MG63 (cell line): ENCODE results near the gene MAD1L1. TPM values are rescaled to one million over a fixed set of nuclear protein-coding genes. Genes with fewer than 3 reads are reported as not detected.

Source experiments
- DNase-seq: peaks from one replicate; pipeline ENCODE4 v3.0.0-alpha.2; 2020
- H3K27me3 ChIP-seq: fragments of 250-450 bp; sonication (Bioruptor Pico); 2 replicates; pipeline ENCODE4 v1.5.1; 2020; ENCODE audit warnings: mild to moderate bottlenecking, moderate library complexity
- H3K36me3 ChIP-seq: fragments of 250-450 bp; sonication (Bioruptor Pico); 2 replicates; pipeline ENCODE4 v1.5.1; 2020; ENCODE audit warnings: mild to moderate bottlenecking, moderate library complexity
- H3K4me3 ChIP-seq: fragments of 250-450 bp; sonication (Bioruptor Pico); 2 replicates; pipeline ENCODE4 v1.5.1; 2020; ENCODE audit warnings: mild to moderate bottlenecking, moderate library complexity
- H3K9me3 ChIP-seq: fragments of 250-450 bp; sonication (Bioruptor Pico); 2 replicates; pipeline ENCODE4 v1.5.1; 2020; ENCODE audit warnings: mild to moderate bottlenecking, moderate library complexity
- total RNA-seq: library from RNA; depleted of rRNA; stranded (reverse); fragments of >200 nt; shearing (Covaris generic); gene quantifications from 2 replicates; pipeline ENCODE4 v1.2.3, GENCODE V29; 2014; ENCODE audit warnings: low replicate concordance

Gene MAD1L1
- total RNA-seq, 1 experiment from 2014 or later, result 65.1 TPM

DNA sequence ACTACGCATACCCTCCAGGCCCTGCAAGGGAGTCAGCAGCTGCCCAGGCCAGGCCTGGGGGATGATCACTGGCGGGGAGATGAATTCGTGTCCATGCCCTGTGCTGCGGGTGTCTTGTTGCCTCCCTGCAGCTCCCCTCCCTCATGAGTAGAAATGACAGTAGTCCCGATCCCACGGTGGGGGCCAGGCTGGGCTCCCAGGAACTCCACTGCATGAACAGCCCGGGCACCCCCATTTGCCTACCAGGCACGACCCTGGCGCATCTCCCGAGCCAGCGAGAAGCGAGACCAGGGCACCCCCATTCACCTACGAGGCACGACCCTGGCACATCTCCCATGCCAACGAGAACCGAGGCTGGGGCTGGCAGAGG, 316.2 kb downstream of the MAD1L1 start:
- Histone ChIP-seq H3K9me3 (no peaks in the 10 kb centered on the region), H3K4me3 (no peak overlapping the region), H3K27me3 (no peaks in the 10 kb centered on the region), H3K36me3 (no peaks in the 10 kb centered on the region)
- DNase-seq, result no peak

- Histone ChIP-seq H3K9me3 (no peaks in the 10 kb centered on the region), H3K4me3 (no peak overlapping the region), H3K36me3 (no peaks in the 10 kb centered on the region), H3K27me3 (no peaks in the 10 kb centered on the region)
- DNase-seq, result no peak
Measured at GRCh38 chr7:1915956-1916600, 316.7 kb downstream of the MAD1L1 start.

DNA sequence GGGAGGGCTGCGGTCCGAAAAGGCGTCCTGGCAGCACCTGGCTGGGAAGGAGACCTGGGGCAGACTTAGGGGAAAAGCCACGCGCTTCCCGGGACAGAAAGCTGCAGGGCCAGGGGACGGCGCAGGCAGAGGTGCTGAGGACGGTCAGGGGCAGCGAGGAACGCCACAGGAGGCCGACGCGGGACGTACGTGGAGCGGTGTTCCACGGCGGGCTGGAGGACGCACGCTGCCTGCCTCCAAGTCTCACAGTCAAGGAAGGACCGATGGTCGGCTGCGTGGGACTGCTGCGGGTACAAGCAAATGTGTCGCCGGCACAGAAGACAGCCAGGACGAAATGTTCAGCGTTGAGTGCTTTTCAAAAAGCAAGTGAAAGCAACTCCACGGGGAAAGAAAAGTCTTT, 317.4 kb downstream of the MAD1L1 start:
- no peaks in the 10 kb centered on the region for H3K36me3 ChIP-seq
- no peaks in the 10 kb centered on the region for H3K27me3 ChIP-seq
- no peaks in the 10 kb centered on the region for H3K9me3 ChIP-seq
- H3K4me3 ChIP-seq, result no peak overlapping the region
- DNase-seq, result no peak

GRCh38 chr7:1914743-1915142, 318.0 kb downstream of the MAD1L1 start:
- DNase-seq, result no peak
- no peaks in the 10 kb centered on the region for H3K27me3 ChIP-seq
- no peak overlapping the region for H3K4me3 ChIP-seq
- no peaks in the 10 kb centered on the region for H3K36me3 ChIP-seq
- H3K9me3 ChIP-seq, result no peaks in the 10 kb centered on the region

- H3K36me3 ChIP-seq, result no peaks in the 10 kb centered on the region
- no peak for DNase-seq
- H3K4me3 ChIP-seq, result no peak overlapping the region
- H3K27me3 ChIP-seq, result no peaks in the 10 kb centered on the region
- H3K9me3 ChIP-seq, result no peaks in the 10 kb centered on the region
Measured at GRCh38 chr7:1914321-1914720, 318.4 kb downstream of the MAD1L1 start.

DNA sequence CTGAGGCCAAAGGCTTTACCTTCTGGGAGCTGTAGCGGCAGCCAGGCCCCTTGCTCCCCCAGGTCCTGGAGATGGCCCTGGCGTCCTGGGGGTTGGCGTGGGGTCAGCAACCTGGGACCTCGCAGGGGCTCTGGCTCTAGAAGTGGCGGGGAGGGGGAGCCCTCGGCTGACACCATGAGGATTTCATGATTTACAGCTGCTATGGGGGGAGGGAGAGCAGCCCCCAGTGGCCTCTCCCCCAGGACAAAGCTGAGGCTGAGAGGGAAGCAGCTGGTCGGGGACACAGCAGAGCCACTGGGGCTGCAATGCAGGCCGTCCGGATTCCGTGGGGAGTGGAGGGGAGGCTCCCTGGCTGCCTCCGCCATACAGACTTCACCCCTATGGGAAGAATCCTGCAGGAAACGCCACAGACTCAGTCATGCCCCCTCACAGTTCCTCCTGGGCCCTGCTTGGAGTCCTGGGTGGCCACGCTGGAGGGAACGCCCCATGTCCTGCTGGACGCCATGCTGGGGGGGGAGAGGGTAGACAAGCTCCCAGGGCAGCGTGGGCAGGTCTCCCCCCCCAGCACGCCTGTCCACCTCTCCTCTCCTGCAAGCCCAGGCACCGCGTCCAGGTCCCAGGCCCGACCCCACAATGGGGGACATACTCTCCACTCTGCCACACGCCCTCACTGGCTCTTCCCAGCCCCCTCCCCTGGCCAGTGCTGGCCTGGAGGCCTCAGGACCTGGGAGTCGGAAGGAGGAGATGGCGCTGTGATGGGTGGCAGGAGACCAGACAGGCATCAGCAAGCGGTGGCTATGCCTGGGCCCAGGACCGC, 319.1 kb downstream of the MAD1L1 start:
- DNase-seq, result no peak
- no peaks in the 10 kb centered on the region for H3K36me3 ChIP-seq
- H3K4me3 ChIP-seq, result no peak overlapping the region
- no peaks in the 10 kb centered on the region for H3K9me3 ChIP-seq
- H3K27me3 ChIP-seq, result no peaks in the 10 kb centered on the region

DNA sequence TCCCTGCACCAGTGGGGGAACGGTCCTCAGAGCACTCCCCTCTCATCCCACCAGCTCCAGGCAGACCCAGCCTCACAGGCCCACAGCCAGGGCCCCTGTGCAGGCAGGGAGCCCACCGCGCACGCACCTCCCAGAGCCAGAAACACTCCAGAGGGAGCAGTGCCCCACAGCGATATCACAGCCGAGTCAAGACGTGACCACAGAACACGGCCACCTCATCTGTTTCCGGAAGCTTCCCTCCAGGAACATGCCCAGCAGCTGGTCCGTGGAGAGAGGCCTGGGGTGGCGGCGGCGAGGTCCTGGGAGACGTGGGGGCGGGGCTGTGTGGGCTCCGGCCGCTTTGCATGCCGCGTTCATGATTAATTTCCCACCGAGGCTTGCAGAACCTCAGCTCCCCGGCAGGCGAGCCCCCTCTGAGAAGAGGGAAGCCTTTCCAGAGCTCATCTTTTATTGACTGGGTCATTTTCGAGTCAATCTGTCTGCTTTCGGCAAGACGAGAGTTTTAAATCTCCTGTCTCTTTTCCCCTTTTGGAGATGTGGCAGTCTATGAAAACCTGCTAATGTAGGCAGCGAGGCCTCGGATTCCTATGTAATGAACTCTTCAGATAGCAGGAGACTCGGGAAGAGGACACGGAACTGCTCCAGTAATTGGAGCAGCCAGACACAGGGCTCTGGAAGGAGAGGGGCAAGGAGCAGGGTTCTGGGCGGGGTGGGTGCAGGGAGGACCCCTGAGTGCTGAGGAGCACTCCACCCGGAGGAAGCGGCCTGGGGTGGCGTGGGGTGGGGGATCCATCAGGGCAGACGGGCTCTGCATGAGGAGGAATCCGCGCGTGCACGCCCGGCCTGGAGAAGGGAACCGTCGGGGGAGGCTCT, 319.9 kb downstream of the MAD1L1 start:
- Histone ChIP-seq H3K27me3 (no peaks in the 10 kb centered on the region), H3K36me3 (no peaks in the 10 kb centered on the region), H3K9me3 (no peaks in the 10 kb centered on the region), H3K4me3 (no peak overlapping the region)
- peak; percentile 23 for DNase-seq

DNA sequence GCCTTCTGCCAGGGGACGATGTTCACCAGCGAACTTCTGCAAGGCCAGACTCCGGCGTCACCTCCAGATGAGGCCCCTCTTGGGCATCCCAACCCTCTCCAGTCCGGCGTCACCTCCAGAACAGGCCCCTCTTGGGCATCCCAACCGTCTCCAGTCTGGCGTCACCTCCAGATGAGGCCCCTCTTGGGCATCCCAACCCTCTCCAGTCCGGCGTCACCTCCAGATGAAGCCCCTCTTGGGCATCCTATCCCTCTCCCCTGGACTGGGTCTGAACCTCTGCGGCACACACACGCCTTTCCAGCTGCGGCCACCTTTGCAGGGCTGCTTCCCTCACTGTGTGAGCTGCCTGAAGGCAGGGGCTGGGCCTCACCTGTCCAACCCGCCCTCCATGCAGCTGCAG, 321.2 kb downstream of the MAD1L1 start:
- no peaks in the 10 kb centered on the region for H3K9me3 ChIP-seq
- no peak overlapping the region for H3K4me3 ChIP-seq
- no peaks in the 10 kb centered on the region for H3K27me3 ChIP-seq
- DNase-seq, result no peak
- H3K36me3 ChIP-seq, result no peaks in the 10 kb centered on the region

GRCh38 chr7:1910827-1911226, 321.9 kb downstream of the MAD1L1 start:
- Histone ChIP-seq H3K27me3 (no peaks in the 10 kb centered on the region), H3K9me3 (no peaks in the 10 kb centered on the region), H3K36me3 (no peaks in the 10 kb centered on the region), H3K4me3 (no peak overlapping the region)
- DNase-seq, result no peak

DNA sequence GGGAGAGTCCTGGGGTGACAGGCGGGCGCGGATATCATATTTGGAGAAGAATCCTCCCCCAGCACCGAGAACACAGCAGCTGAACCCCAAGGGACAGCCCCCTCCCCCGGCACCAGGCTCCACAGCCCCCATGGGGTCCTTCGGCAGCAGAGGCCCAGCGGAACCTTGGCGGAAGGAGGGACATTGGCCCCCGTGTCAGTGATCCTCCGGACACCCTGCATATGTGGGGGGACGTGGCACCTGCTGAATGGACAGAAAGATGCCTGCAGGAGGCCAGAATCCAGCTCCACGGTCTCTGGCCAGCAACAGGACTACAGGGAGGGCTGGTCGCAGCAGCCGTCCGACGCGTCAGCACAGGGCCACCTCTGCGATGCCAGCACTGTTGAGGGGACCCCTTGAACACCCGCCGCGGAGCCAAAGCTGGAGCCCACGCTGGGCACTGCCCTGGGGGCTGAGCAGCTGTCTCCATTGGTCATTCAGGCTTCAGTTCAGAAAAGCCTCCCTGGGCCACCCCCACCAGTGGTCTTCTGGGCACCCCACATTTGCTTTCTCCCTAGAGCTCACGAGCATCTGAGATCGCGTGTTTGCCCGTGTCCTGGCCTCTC, 322.6 kb downstream of the MAD1L1 start:
- no peaks in the 10 kb centered on the region for H3K27me3 ChIP-seq
- DNase-seq, result no peak
- H3K4me3 ChIP-seq, result no peak overlapping the region
- H3K36me3 ChIP-seq, result no peaks in the 10 kb centered on the region
- H3K9me3 ChIP-seq, result no peaks in the 10 kb centered on the region

DNA sequence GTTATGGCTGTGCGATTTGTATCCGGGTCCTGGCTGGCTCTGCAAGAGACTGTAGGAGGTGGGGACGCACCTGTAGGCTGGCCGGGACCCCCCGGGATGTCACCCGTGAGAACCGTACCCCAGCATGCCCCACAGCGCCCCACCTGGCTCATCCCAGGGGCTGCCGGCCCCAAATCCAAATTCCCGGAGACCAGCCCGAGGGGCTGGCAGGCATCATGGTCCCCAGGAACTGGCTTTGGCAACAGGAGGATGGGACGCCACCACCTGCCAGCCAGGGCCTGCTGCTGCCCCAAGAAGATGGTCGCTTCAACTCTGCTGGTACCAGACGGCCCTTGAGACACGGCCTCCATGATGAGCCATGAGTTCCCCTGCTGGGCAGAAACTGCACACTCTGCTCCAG, 323.3 kb downstream of the MAD1L1 start:
- Histone ChIP-seq H3K4me3 (no peak overlapping the region), H3K27me3 (no peaks in the 10 kb centered on the region), H3K9me3 (no peaks in the 10 kb centered on the region), H3K36me3 (no peaks in the 10 kb centered on the region)
- no peak for DNase-seq

- no peaks in the 10 kb centered on the region for H3K9me3 ChIP-seq
- H3K36me3 ChIP-seq, result no peaks in the 10 kb centered on the region
- H3K27me3 ChIP-seq, result no peaks in the 10 kb centered on the region
- no peak for DNase-seq
- H3K4me3 ChIP-seq, result no peak overlapping the region
Measured at GRCh38 chr7:1908823-1909420, 323.8 kb downstream of the MAD1L1 start.

GRCh38 chr7:1907751-1908365, 324.9 kb downstream of the MAD1L1 start:
- Histone ChIP-seq H3K4me3 (no peak overlapping the region), H3K36me3 (no peaks in the 10 kb centered on the region), H3K27me3 (no peaks in the 10 kb centered on the region), H3K9me3 (no peaks in the 10 kb centered on the region)
- no peak for DNase-seq

- Histone ChIP-seq H3K36me3 (no peaks in the 10 kb centered on the region), H3K27me3 (no peaks in the 10 kb centered on the region), H3K9me3 (no peaks in the 10 kb centered on the region), H3K4me3 (no peak overlapping the region)
- DNase-seq, result no peak
Measured at GRCh38 chr7:1906988-1907745, 325.6 kb downstream of the MAD1L1 start.

DNA sequence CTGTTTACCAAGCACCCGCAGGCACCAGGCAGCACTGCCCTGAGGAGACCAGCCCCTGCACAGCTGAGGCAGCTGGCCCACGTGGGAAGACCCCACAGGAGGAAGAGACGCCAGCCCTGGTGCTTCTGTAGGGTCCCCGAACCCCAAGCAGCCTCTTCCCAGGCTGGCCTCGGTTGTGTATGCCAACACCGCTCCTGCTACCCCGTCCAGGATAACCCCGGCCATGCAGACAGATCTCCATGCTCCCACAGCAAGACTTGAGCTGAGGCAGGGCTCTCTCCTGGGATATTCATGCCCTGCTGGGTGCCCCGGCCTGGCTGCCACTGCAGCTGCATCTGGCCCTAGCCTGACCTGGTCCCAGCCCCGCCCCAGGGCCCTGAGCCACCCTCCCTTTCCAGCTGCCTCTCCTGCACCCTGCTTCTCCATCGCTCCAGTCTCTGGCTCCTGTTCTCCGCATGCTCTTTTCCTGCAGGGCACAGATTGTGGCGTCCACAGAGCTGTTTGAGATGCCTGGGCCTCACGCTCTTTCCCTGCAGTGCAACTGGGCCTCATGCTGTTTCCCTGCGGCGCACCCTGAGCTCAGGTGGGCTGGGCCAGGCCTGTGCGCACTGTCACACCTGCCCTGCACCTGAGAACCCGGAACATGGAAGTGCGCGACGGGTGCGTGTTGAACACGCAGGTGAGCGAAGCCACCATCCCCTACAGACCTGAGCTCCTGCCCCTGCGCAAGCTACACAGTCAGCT, 326.5 kb downstream of the MAD1L1 start:
- no peaks in the 10 kb centered on the region for H3K27me3 ChIP-seq
- H3K9me3 ChIP-seq, result no peaks in the 10 kb centered on the region
- H3K36me3 ChIP-seq, result no peaks in the 10 kb centered on the region
- no peak for DNase-seq
- no peak overlapping the region for H3K4me3 ChIP-seq
